T-helper 1 cell (primary cell): ENCODE results near the gene ATP7B.
"Not testable (repeated sequence)": the region's sequence is repeated elsewhere in the genome, so short reads cannot be mapped to it uniquely, and the experiment has no call there.

ENCODE experiments used
- DNase-seq, 5 donors: peaks; one replicate each; pipeline ENCODE4 v3.0.0-alpha.2; 2012 to 2020

Gene ATP7B

GRCh38 chr13:52005841-52006522 lies 5.3 kb downstream of the ATP7B start:
- no peak for DNase-seq

- DNase-seq = no peak
These were observed 6.6 kb downstream of the ATP7B start for GRCh38 chr13:52004511-52005170.

- no peak for DNase-seq
These were observed 7.7 kb downstream of the ATP7B start for GRCh38 chr13:52003541-52003940.

GRCh38 chr13:52002361-52002760 lies 8.9 kb downstream of the ATP7B start:
- no peak for DNase-seq

- DNase-seq = peak in 1 of 5 donors; percentile 34
These were observed 10.0 kb downstream of the ATP7B start for GRCh38 chr13:52001120-52001731.

- no peak for DNase-seq
These were observed 11.3 kb downstream of the ATP7B start for GRCh38 chr13:51999921-52000320.

- DNase-seq = no peak
These were observed 11.7 kb downstream of the ATP7B start for GRCh38 chr13:51999510-51999911.

- DNase-seq = no peak
These were observed 12.3 kb downstream of the ATP7B start for GRCh38 chr13:51998723-51999509.

- DNase-seq = no peak
These were observed 13.5 kb downstream of the ATP7B start for GRCh38 chr13:51997641-51998330.

- DNase-seq = no peak
These were observed 14.1 kb downstream of the ATP7B start for GRCh38 chr13:51997186-51997585.

- no peak for DNase-seq
These were observed 14.6 kb downstream of the ATP7B start for GRCh38 chr13:51996641-51997040.

GRCh38 chr13:51995677-51996551 lies 15.3 kb downstream of the ATP7B start:
- DNase-seq = no peak

- no peak for DNase-seq
These were observed 17.5 kb downstream of the ATP7B start for GRCh38 chr13:51993713-51994112.

- DNase-seq = no peak
These were observed 22.1 kb downstream of the ATP7B start for GRCh38 chr13:51988988-51989618.

GRCh38 chr13:51984904-51985303 lies 26.3 kb downstream of the ATP7B start:
- not testable (repeated sequence) for DNase-seq

- not testable (repeated sequence) for DNase-seq
These were observed 28.0 kb downstream of the ATP7B start for GRCh38 chr13:51983292-51983691.

- no peak for DNase-seq
These were observed 29.9 kb downstream of the ATP7B start for GRCh38 chr13:51981355-51981754.

GRCh38 chr13:51980908-51981307 lies 30.3 kb downstream of the ATP7B start:
- no peak for DNase-seq

GRCh38 chr13:51978796-51979556 lies 32.3 kb downstream of the ATP7B start:
- no peak for DNase-seq

GRCh38 chr13:51977625-51978024 lies 33.6 kb downstream of the ATP7B start:
- DNase-seq = no peak
